NCI-H2196 treated with DMSO at 0.1 percent for 48 hours (cell line): ENCODE measurements around the gene IQCB1.
"Not testable (repeated sequence)": the region's sequence is repeated elsewhere in the genome, so short reads cannot be mapped to it uniquely, and the experiment has no call there.

Source experiments
- DNase-seq: peaks from one replicate; lab custom pipeline; 2025; ENCODE audit not compliant: unreplicated experiment; lab: John Stamatoyannopoulos, UW

Gene IQCB1

DNA sequence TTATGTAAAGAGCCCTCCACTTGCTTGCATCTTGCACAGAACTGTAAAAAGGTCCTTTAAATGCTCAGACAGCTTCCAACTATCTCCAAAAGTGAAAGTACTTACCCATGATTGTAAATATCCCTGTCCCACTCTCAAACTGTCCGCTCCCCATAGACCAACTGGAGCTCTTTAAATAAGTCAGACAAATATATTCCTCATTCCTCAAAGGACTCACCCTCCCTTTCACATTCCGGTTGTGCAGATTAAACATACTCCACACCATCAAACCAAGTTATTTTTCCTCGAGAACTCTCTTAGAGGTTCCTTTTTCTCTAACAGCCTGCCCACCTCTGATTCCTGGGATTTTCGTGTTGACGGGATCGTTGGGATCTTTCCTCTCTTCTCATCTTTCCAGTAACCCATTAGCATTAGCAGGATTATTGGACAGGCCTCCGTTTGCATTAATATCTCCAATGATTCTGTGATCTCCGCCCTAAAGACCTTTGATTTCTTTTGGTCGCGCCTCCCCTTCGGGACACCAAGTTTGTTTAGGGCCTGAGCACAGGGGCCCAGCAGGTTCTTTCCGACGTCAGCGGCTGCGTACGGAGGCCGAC, 86.1 kb downstream of the IQCB1 start:
- no peak for DNase-seq

DNA sequence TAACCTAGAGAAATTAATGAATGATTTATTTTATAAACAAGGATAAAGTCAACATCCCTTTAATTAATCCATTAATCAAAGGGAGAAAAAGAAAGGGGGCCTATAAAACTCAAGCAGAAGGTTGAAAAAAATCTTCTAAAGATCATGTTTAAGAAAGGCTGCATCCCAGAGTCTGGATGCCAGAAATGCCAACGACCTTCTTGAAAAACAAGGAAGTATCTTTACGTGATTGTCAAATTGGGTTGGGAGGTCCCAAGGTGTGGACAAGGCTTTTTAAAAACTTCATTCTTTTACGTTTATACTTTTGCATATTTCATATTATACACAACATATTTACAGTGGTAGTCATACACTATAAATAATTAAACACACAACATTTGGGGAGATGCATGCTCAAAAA, 86.9 kb downstream of the IQCB1 start:
- no peak for DNase-seq

DNA sequence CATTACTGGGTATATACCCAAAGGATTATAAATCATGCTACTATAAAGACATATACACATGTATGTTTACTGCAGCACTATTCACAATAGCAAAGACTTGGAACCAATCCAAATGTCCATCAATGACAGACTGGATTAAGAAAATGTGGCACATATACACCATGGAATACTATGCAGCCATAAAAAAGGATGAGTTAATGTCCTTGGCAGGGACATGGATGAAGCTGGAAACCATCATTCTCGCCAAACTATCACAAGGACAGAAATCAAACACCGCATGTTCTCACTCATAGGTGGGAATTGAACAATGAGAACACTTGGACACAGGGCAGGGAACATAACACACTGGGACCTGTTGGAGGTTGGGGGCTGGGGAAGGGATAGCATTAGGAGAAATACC, 91.8 kb downstream of the IQCB1 start:
- DNase-seq = not testable (repeated sequence)

GRCh38 chr3:121740896-121741295, 94.0 kb downstream of the IQCB1 start:
- DNase-seq = no peak

- no peak for DNase-seq
Measured at GRCh38 chr3:121739902-121740301, 95.0 kb downstream of the IQCB1 start.

GRCh38 chr3:121737644-121738043, 97.2 kb downstream of the IQCB1 start:
- DNase-seq = no peak

- DNase-seq = no peak
Measured at GRCh38 chr3:121736112-121736511, 98.7 kb downstream of the IQCB1 start.

DNA sequence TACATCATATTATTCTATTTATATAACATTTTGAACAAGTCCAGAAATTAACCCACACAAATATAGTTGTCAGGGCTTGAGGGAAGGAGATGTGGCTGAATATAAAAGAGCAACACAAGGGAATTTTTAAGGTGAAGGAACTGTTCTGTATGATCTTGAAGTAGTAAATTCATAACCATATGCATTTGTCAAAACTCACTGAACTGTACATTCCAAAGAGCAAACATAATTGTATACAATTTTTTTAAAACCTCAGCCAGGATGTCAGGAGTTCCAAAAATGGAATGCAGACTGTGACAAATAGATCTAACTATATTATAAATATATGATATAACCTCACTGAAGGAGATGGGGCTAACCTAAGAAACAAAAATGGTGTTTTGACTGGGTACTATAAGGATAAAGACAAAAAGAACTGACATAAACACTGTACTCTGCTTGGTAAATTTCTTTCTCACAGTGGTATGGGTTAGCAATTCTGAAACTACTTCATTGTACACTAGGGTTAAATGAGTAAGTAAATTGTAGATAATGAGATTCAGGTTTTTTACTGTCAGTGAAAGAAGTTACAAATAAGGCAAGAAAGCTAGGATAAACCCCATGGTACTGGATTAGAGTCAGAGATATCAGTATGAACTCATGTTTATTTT, 99.7 kb downstream of the IQCB1 start:
- no peak for DNase-seq

DNA sequence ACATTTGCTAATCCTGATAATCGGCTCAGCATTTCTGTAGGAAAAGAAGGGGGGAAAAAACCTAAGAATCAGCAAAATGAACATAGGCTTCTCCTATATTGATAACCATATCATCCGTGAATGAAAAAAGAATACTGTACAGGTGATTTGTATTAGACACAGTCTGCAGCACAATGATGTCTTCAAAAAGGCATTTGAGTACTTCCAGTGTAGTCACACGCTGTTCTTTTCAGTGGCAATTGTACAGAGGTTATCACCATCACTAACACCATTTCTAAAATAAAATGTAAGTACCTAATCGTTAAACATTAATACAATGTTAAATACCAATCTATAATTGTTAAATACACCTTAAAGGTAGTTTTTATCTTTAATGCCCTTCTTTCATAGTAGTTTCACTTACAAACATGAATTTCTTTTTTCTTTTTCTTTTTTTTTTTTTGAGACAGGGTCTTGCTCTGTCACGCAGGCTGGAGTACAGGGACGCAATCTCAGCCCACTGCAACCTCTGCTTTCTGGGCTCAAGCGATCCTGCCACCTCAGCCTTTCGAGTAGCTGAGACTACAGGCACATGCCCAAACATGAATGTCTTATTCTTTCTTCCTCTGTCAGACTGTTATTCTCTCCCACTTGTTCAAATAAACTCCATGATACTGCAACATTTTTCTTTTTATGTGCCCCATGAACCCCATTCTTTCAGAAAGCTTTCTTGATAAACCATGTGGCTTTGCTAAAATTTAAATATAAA, 103.7 kb downstream of the IQCB1 start:
- DNase-seq = no peak

- DNase-seq = no peak
Measured at GRCh38 chr3:121724130-121724529, 110.7 kb downstream of the IQCB1 start.

DNA sequence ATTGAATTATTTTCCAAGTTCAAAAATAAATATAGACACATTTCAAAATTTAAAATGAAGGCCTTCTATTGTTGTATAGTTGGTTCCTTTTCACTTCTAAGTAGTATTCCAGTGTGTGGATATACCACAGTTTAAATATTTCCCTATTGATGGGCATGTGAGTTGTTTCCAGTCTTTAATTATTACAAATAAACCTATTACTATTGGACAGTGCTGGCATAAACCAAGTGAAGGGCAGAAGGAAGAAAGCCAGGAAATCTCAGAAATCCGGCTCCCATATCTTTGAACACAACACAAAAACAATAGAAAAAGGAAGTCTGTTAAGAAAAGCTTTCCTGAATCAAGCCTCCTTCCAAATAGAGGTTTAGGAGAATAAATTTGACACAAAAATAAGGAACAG, 111.4 kb downstream of the IQCB1 start:
- no peak for DNase-seq

- no peak for DNase-seq
Measured at GRCh38 chr3:121722411-121722810, 112.4 kb downstream of the IQCB1 start.

DNA sequence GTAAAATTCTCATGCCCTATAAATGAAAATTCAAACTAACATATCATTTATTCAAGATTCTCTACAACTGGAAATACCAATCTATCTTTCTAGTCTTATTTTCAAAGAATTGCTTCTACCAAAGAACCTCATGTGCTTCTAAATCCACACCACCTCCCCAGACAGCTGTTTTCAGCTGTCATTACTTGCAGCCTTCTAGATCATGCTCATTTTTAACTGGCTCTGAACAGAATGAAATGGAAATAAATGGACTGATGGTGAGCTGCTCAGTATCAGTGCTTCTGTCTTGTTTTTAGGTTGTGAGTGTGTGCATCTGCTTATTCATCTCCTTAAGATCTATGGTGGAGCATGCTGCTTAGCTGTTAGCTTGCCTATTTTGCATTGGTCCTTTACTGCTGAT, 114.7 kb downstream of the IQCB1 start:
- no peak for DNase-seq
